ENCODE data around the gene INAFM2. TPM values are rescaled to one million over a fixed set of nuclear protein-coding genes. Genes with fewer than 3 reads are reported as not detected.

INAFM2 gene
- total and polyA plus RNA-seq, 9 of the 15 experiments (the other 6 are each of a cell fraction or from before 2014, with no cell fraction given): 11.8 to 43.1 (median 27.2) TPM

DNA sequence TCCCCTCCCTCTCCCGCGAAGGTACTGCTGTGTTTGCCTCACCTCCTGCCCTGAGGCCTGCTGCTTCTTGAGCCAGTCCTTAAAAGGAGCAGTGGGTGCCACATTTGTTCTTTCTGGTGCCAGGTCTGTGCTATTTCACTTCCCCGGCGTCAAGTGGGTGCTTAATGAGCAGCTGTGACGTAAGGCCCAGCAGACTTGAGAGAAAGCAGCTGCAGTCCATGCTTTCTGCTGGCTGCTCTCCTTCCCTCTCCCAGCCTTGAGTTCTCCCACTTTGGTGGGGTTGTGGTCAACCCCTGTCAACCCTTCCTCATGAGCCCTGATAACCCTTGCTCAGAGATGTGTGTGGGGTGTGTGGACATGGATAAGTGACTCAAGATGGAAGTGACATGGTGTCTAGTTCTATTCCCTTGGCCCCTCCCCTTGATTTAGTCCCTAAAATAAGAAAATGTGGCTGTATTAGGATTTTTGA lies 6.9 kb downstream of the INAFM2 start (continued):
- TF ChIP-seq RAD21 (CRISPR knock-in tag; conservative IDR thresholded peaks at IDR 0.05 in 1 of 2, IDR thresholded peaks at IDR 0.05 in 1 of 2) (no peak), TRIM28 (IDR thresholded peaks at IDR 0.05) (no peak), BRD9 (IDR thresholded peaks at IDR 0.05; ENCODE audit: low read depth, partially characterized antibody) (no peak), NR2C2 (CRISPR knock-in tag; IDR thresholded peaks at IDR 0.05) (0 out of 2 replicates have a peak, but pooled peaks have one; percentile 32), NR2C2 (tag; IDR thresholded peaks at IDR 0.05) (no peak; the same call in 1 of the 2 replicates), COPS2 (conservative IDR thresholded peaks at IDR 0.05) (no peak), ZNF408 (CRISPR knock-in tag; IDR thresholded peaks at IDR 0.05; ENCODE audit: low read depth) (no peak), NONO (IDR thresholded peaks at IDR 0.05; ENCODE audit: low read depth in 2 of 2, low read length in 1 of 2) (no peak), CEBPG (CRISPR knock-in tag; IDR thresholded peaks at IDR 0.05) (no peak), CEBPG (tag; conservative IDR thresholded peaks at IDR 0.05 in 1 of 2, IDR thresholded peaks at IDR 0.05 in 1 of 2) (no peak), DDX20 (tag; IDR thresholded peaks at IDR 0.05; ENCODE audit: low read depth) (no peak), ZNF699 (CRISPR knock-in tag; IDR thresholded peaks at IDR 0.05; ENCODE audit: insufficient replicate concordance) (no peak), SMAD3 (CRISPR knock-in tag; conservative IDR thresholded peaks at IDR 0.05) (0 out of 2 replicates have a peak, but pooled peaks have one; percentile 29), SP2 (IDR thresholded peaks at IDR 0.05; ENCODE audit: extremely low read depth, low read depth, low read length, poor library complexity, severe bottlenecking) (no peak), ZNF263 (CRISPR knock-in tag; IDR thresholded peaks at IDR 0.05; ENCODE audit: borderline replicate concordance) (no peak), ZKSCAN1 (IDR thresholded peaks at IDR 0.05; ENCODE audit: low read depth, low read length) (no peak), ZNF436 (CRISPR knock-in tag; IDR thresholded peaks at IDR 0.05) (no peak), RBM39 (optimal IDR thresholded peaks at IDR 0.05; ENCODE audit: low read depth, low read length) (no peak), XRCC4 (IDR thresholded peaks at IDR 0.05; ENCODE audit: extremely low read depth, insufficient read depth, insufficient read length) (no peak), ZNF384 (IDR thresholded peaks at IDR 0.05; ENCODE audit: low read depth, low read length) (no peak)
- TF ChIP-seq, protein P1, sequence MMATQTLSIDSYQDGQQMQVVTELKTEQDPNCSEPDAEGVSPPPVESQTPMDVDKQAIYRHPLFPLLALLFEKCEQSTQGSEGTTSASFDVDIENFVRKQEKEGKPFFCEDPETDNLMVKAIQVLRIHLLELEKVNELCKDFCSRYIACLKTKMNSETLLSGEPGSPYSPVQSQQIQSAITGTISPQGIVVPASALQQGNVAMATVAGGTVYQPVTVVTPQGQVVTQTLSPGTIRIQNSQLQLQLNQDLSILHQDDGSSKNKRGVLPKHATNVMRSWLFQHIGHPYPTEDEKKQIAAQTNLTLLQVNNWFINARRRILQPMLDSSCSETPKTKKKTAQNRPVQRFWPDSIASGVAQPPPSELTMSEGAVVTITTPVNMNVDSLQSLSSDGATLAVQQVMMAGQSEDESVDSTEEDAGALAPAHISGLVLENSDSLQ (IDR thresholded peaks at IDR 0.05): peak; percentile 71
- TF ChIP-seq, protein P2, sequence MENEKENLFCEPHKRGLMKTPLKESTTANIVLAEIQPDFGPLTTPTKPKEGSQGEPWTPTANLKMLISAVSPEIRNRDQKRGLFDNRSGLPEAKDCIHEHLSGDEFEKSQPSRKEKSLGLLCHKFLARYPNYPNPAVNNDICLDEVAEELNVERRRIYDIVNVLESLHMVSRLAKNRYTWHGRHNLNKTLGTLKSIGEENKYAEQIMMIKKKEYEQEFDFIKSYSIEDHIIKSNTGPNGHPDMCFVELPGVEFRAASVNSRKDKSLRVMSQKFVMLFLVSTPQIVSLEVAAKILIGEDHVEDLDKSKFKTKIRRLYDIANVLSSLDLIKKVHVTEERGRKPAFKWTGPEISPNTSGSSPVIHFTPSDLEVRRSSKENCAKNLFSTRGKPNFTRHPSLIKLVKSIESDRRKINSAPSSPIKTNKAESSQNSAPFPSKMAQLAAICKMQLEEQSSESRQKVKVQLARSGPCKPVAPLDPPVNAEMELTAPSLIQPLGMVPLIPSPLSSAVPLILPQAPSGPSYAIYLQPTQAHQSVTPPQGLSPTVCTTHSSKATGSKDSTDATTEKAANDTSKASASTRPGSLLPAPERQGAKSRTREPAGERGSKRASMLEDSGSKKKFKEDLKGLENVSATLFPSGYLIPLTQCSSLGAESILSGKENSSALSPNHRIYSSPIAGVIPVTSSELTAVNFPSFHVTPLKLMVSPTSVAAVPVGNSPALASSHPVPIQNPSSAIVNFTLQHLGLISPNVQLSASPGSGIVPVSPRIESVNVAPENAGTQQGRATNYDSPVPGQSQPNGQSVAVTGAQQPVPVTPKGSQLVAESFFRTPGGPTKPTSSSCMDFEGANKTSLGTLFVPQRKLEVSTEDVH (IDR thresholded peaks at IDR 0.05; ENCODE audit: low read depth, partially characterized antibody): no peak
- TF ChIP-seq, protein P3, sequence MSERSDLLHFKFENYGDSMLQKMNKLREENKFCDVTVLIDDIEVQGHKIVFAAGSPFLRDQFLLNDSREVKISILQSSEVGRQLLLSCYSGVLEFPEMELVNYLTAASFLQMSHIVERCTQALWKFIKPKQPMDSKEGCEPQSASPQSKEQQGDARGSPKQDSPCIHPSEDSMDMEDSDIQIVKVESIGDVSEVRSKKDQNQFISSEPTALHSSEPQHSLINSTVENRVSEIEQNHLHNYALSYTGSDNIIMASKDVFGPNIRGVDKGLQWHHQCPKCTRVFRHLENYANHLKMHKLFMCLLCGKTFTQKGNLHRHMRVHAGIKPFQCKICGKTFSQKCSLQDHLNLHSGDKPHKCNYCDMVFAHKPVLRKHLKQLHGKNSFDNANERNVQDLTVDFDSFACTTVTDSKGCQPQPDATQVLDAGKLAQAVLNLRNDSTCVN (CRISPR knock-in tag; IDR thresholded peaks at IDR 0.05): no peak
- TF ChIP-seq, protein P4, sequence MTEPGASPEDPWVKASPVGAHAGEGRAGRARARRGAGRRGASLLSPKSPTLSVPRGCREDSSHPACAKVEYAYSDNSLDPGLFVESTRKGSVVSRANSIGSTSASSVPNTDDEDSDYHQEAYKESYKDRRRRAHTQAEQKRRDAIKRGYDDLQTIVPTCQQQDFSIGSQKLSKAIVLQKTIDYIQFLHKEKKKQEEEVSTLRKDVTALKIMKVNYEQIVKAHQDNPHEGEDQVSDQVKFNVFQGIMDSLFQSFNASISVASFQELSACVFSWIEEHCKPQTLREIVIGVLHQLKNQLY (CRISPR knock-in tag; conservative IDR thresholded peaks at IDR 0.05): no peak

Data from K562 (cell line).